Loucy (cell line): Measurements from ENCODE around the gene HUWE1.

Experiments used
- H2AFZ ChIP-seq: fragments of 200-600 bp; sonication (generic); 2 replicates; pipeline ENCODE4 v1.6.0; 2016; ENCODE audit warnings: antibody characterized with exemption, mild to moderate bottlenecking, low read length, moderate library complexity
- H3F3A ChIP-seq: fragments of 200-600 bp; 2 replicates; pipeline ENCODE4 v1.6.0; 2016; ENCODE audit warnings: antibody characterized with exemption, low read depth, mild to moderate bottlenecking
- H3K27me3 ChIP-seq: fragments of 200-600 bp; sonication (generic); 2 replicates; pipeline ENCODE4 v1.6.1; 2014; ENCODE audit warnings: low read length, mild to moderate bottlenecking; ENCODE audit not compliant: insufficient read depth, poor library complexity, severe bottlenecking
- H3K36me3 ChIP-seq: fragments of 200-600 bp; sonication (generic); 2 replicates; pipeline ENCODE4 v1.6.1; 2016; ENCODE audit warnings: low read length; ENCODE audit not compliant: insufficient read depth
- H3K4me1 ChIP-seq: fragments of 200-600 bp; sonication (generic); 2 replicates; pipeline ENCODE4 v1.5.1; 2014; ENCODE audit warnings: low read length, mild to moderate bottlenecking; ENCODE audit not compliant: insufficient read depth, poor library complexity, severe bottlenecking
- H3K4me2 ChIP-seq: fragments of 200-600 bp; sonication (generic); 2 replicates; pipeline ENCODE4 v1.6.0; 2014; ENCODE audit warnings: antibody characterized with exemption, low read length, low read depth, mild to moderate bottlenecking; ENCODE audit not compliant: poor library complexity, severe bottlenecking
- H3K4me3 ChIP-seq: fragments of 200-600 bp; sonication (generic); 2 replicates; pipeline ENCODE4 v1.5.1; 2014; ENCODE audit warnings: low read length, mild to moderate bottlenecking, mixed read lengths; ENCODE audit not compliant: poor library complexity, severe bottlenecking
- H3K79me2 ChIP-seq: fragments of 200-600 bp; sonication (generic); 2 replicates; pipeline ENCODE4 v1.6.1; 2014; ENCODE audit warnings: low read length; ENCODE audit not compliant: insufficient read depth
- H3K9ac ChIP-seq: fragments of 200-600 bp; sonication (generic); 2 replicates; pipeline ENCODE4 v1.6.0; 2014; ENCODE audit warnings: mild to moderate bottlenecking, low read depth, low read length, moderate library complexity; ENCODE audit not compliant: poor library complexity, severe bottlenecking
- H3K9me2 ChIP-seq: fragments of 200-600 bp; sonication (generic); replicated peaks from 2 replicates; pipeline ENCODE4 v1.6.1; 2016; ENCODE audit warnings: low read depth, low read length, mixed read lengths
- H3K9me3 ChIP-seq: fragments of 200-600 bp; sonication (generic); 2 replicates; pipeline ENCODE4 v1.6.1; 2014; ENCODE audit warnings: mild to moderate bottlenecking, antibody characterized with exemption, low read length, low read depth; ENCODE audit not compliant: insufficient read depth
- H4K20me1 ChIP-seq: fragments of 200-600 bp; sonication (generic); 2 replicates; pipeline ENCODE4 v1.6.0; 2014; ENCODE audit warnings: antibody characterized with exemption, low read length, mild to moderate bottlenecking; ENCODE audit not compliant: insufficient read depth, poor library complexity, severe bottlenecking
- CTCF ChIP-seq: fragments of 200-600 bp; sonication (generic); conservative IDR thresholded peaks from 2 replicates; pipeline ENCODE4 v1.5.1; 2014; ENCODE audit warnings: mild to moderate bottlenecking, antibody characterized with exemption, low read length
- EZH2phosphoT487 ChIP-seq: fragments of 200-600 bp; IDR thresholded peaks from 2 replicates; pipeline ENCODE4 v1.6.1; 2018; ENCODE audit warnings: antibody characterized with exemption, mild to moderate bottlenecking, moderate library complexity, borderline replicate concordance

HUWE1 gene

GRCh38 chrX:53584891-53585290, 101.6 kb downstream of the HUWE1 start:
- Histone ChIP-seq H3K9ac (no peak overlapping the region), H3K4me3 (no peak overlapping the region), H2AFZ (no peak overlapping the region), H4K20me1 (no peaks in the 10 kb centered on the region), H3F3A (no peaks in the 10 kb centered on the region), H3K4me1 (no peaks in the 10 kb centered on the region), H3K4me2 (no peak overlapping the region), H3K36me3 (peaks cover 100% of the 10 kb centered on the region; the same call in 1 of the 2 replicates), H3K9me2 (no peaks in the 10 kb centered on the region), H3K9me3 (no peaks in the 10 kb centered on the region), H3K79me2 (no peaks in the 10 kb centered on the region), H3K27me3 (no peaks in the 10 kb centered on the region)
- no peak for TF ChIP-seq CTCF
- TF ChIP-seq EZH2phosphoT487, result no peak

GRCh38 chrX:53583571-53583970, 102.9 kb downstream of the HUWE1 start:
- Histone ChIP-seq H3K36me3 (peaks cover 88% of the 10 kb centered on the region; the same call in 1 of the 2 replicates), H2AFZ (no peak overlapping the region), H3K4me1 (no peaks in the 10 kb centered on the region), H3K4me3 (no peak overlapping the region), H4K20me1 (no peaks in the 10 kb centered on the region), H3K9ac (no peak overlapping the region), H3K4me2 (no peak overlapping the region), H3K9me3 (no peaks in the 10 kb centered on the region), H3K9me2 (no peaks in the 10 kb centered on the region), H3K79me2 (no peaks in the 10 kb centered on the region), H3F3A (no peaks in the 10 kb centered on the region), H3K27me3 (no peaks in the 10 kb centered on the region)
- no peak for TF ChIP-seq CTCF

GRCh38 chrX:53580742-53581504, 105.6 kb downstream of the HUWE1 start:
- Histone ChIP-seq H3K4me3 (no peak overlapping the region), H3K9me2 (no peaks in the 10 kb centered on the region), H3K36me3 (peaks cover 73% of the 10 kb centered on the region; the same call in 1 of the 2 replicates), H3K9ac (no peak overlapping the region), H4K20me1 (no peaks in the 10 kb centered on the region), H3K4me1 (no peaks in the 10 kb centered on the region), H3K4me2 (no peak overlapping the region), H2AFZ (no peak overlapping the region), H3K27me3 (no peaks in the 10 kb centered on the region), H3K9me3 (no peaks in the 10 kb centered on the region), H3K79me2 (no peaks in the 10 kb centered on the region), H3F3A (no peaks in the 10 kb centered on the region)
- TF ChIP-seq CTCF, result no peak
- no peak for TF ChIP-seq EZH2phosphoT487
